HG03432 (cell line): ENCODE data around the gene SGF29.
"Not testable (repeated sequence)": the region's sequence is repeated elsewhere in the genome, so short reads cannot be mapped to it uniquely, and the experiment has no call there.

Source experiments
- ATAC-seq: cut with Tn5 transposase; IDR thresholded peaks from one replicate; pipeline ENCODE4 v1.9.1; 2021; ENCODE audit warnings: mild to moderate bottlenecking, moderate library complexity; ENCODE audit not compliant: unreplicated experiment

Gene SGF29

GRCh38 chr16:28592979-28593553 is 39.3 kb downstream of the SGF29 start:
- ATAC-seq, result no peak

GRCh38 chr16:28595451-28595850 is 41.7 kb downstream of the SGF29 start:
- not testable (repeated sequence) for ATAC-seq

- ATAC-seq, result no peak
Measured at GRCh38 chr16:28596115-28596630, 42.5 kb downstream of the SGF29 start.

GRCh38 chr16:28596840-28597691 is 43.3 kb downstream of the SGF29 start, which contains the start of gene SULT1A2:
Gene SULT1A2, minus strand, starts transcription at chr16:28597050. Its CDS starts 1,120 bp downstream, at chr16:28595930.
- no peak for ATAC-seq

- ATAC-seq, result no peak
Measured at GRCh38 chr16:28597692-28598261, 44.1 kb downstream of the SGF29 start.

GRCh38 chr16:28599377-28600285 is 45.9 kb downstream of the SGF29 start:
- peak; percentile 55 for ATAC-seq

- not testable (repeated sequence) for ATAC-seq
Measured at GRCh38 chr16:28600965-28601364, 47.2 kb downstream of the SGF29 start.

GRCh38 chr16:28601589-28601988 is 47.9 kb downstream of the SGF29 start:
- not testable (repeated sequence) for ATAC-seq

GRCh38 chr16:28602062-28602461 is 48.3 kb downstream of the SGF29 start:
- not testable (repeated sequence) for ATAC-seq

- no peak for ATAC-seq
Measured at GRCh38 chr16:28602529-28602928, 48.8 kb downstream of the SGF29 start.

- no peak for ATAC-seq
Measured at GRCh38 chr16:28603381-28604185, 49.9 kb downstream of the SGF29 start.

GRCh38 chr16:28604186-28604565 is 50.5 kb downstream of the SGF29 start:
- ATAC-seq, result no peak

- ATAC-seq, result no peak
Measured at GRCh38 chr16:28606291-28607115, 52.8 kb downstream of the SGF29 start.

- ATAC-seq, result no peak
Measured at GRCh38 chr16:28607116-28607623, 53.5 kb downstream of the SGF29 start.

GRCh38 chr16:28607681-28608495 is 54.2 kb downstream of the SGF29 start:
- not testable (repeated sequence) for ATAC-seq

GRCh38 chr16:28608496-28608808 is 54.7 kb downstream of the SGF29 start:
- not testable (repeated sequence) for ATAC-seq

- ATAC-seq, result not testable (repeated sequence)
Measured at GRCh38 chr16:28608867-28609596, 55.3 kb downstream of the SGF29 start.
